Fibroblast of peridontal ligament (primary cell): ENCODE measurements around the gene MUC6.

Source experiments
- DNase-seq: peaks from one replicate; pipeline ENCODE4 v3.0.0-alpha.2; 2010; ENCODE audit errors: extremely low read depth

MUC6 gene

GRCh38 chr11:1008001-1008802, 28.3 kb downstream of the MUC6 start:
- no peak for DNase-seq

GRCh38 chr11:1007279-1007678, 29.2 kb downstream of the MUC6 start:
- DNase-seq = no peak

- no peak for DNase-seq
These were observed 29.8 kb downstream of the MUC6 start for GRCh38 chr11:1006762-1007161.

- DNase-seq = no peak
These were observed 30.6 kb downstream of the MUC6 start for GRCh38 chr11:1005928-1006327.

GRCh38 chr11:1003159-1003558, 33.4 kb downstream of the MUC6 start:
- no peak for DNase-seq

DNA sequence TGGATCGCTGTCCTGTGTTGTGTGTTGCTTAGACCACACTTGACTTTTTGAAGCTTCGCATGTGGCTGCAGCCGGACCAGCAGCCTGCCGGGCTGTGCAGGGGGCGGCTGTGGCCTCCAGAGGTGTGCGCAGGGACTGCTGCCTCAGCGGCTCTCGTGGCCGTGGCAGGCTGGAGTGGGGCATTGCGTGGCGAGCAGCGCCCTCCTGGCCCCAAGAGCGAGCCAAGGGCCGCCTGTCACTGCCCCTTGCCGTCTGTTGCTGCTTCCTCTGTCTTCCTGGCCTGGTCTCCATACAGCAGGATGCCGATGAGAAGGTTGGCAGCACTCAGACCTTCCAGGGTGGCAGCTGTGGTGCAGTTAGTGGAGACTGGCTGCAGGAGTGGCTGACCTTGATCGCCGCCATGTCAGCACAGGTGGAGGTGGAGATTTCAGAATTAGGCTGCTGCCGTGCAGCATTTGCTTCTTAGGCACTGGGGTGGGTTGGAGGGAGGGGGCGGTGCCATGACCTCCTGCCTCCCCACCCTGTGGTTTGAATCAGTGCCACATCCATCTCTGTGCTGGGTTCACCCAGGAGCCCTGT, 34.0 kb downstream of the MUC6 start:
- DNase-seq = no peak

- DNase-seq = no peak
These were observed 34.7 kb downstream of the MUC6 start for GRCh38 chr11:1001617-1002405.

DNA sequence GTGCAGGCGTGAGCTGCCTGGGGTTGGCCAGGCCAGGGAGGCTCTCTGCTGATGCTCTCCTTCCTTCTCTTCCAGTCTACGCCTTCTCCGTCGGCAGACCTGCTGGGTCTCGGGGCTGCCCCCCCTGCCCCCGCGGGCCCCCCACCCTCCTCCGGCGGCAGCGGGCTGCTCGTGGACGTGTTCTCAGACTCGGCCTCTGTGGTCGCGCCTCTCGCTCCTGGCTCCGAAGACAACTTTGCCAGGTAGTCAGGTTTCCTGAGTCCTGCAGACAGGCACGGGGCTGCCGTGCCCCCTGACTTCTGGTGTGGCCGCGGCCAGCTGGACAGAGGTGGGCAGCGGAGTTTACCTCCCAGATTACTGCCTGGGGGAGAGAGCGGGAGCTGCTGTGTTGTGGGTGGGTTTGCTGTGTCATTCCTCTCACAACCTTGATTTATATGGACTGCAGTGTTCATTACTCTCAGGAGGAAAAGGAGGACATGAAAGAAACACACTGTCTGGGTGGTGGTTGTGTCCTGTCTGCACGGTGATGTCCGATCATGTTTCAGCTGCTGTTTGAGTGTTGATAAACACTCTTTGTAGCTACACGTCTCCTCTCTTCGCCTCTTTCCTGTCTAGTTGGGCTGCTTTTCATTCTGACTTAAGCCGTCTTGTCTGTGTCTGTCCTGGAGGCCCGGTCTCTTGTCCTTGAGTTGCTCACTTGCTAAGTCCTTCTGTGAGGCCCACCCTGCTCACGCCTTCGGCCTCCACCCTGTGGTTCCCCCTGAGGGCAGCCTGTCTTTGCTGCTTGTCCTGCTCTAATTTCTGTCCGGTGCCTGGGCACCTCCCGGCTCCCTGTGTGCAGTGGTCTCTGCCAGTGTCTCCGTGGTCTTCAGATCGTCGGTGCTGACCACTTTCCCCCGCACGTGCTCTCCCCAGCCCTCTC, 35.9 kb downstream of the MUC6 start:
- no peak for DNase-seq

GRCh38 chr11:999009-999408, 37.5 kb downstream of the MUC6 start:
- no peak for DNase-seq

- no peak for DNase-seq
These were observed 38.6 kb downstream of the MUC6 start for GRCh38 chr11:997907-998306.

DNA sequence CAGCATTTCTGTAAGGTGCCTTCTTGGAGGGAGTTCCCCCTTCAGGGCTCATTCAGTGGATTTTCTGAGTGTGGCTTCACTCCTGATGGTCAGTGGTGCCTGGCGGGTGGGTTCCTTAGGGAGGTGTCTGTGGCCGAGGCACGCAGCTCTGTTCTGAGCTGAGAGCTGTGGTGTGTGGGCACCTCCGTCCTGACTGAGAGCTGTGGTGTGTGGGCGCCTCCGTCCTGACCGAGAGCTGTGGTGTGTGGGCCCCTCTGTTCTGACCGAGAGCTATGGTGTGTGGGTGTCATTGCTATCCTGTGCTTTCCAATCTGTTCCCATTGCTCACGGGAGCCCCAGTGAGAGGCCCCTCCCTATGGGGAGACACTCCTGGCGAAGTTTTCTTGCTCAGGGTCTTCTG, 39.8 kb downstream of the MUC6 start:
- no peak for DNase-seq

GRCh38 chr11:995752-996420, 40.6 kb downstream of the MUC6 start:
- peak; percentile 1 for DNase-seq

DNA sequence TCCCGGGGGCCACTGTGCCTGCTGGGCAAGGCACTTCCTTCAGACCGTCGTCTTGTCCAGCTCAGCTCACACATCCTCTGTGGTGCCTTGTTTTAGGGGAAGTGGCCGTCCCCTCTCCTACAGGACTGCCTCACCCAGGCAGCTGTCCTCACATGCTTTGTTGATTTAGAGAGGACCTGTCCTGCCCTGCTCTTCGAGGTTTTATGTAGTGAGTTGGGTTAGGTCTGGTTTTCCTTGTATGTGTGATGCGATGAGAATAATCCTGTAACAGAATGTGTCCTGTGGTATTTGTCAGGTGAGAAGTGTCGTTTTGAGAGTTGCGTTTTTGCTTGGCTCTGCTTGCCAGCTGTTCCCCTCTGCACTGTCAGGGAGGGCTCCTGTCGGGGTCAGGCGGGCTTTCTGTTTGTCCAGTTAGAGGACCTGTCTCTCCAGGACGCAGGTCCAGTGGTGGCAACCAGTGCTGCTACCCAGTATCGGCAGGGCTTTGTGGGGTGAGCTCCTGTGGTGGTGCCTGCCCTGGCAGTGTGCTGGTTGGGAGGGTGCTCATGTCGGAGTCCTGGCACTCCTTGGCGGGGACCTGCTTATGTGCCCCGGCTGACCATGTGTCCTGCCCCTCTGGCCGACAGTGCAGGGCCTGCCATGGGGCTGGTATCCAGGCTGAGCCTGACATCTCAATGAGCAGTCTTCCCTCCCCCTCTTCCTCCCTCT, 41.3 kb downstream of the MUC6 start:
- no peak for DNase-seq

GRCh38 chr11:993632-994167, 42.8 kb downstream of the MUC6 start:
- DNase-seq = no peak

- no peak for DNase-seq
These were observed 43.9 kb downstream of the MUC6 start for GRCh38 chr11:992577-992976.

- DNase-seq = no peak
These were observed 44.7 kb downstream of the MUC6 start for GRCh38 chr11:991711-992307.

GRCh38 chr11:991034-991433, 45.5 kb downstream of the MUC6 start:
- DNase-seq = no peak

- no peak for DNase-seq
These were observed 46.4 kb downstream of the MUC6 start for GRCh38 chr11:990101-990500.

- DNase-seq = no peak
These were observed 48.8 kb downstream of the MUC6 start for GRCh38 chr11:987671-988070.

DNA sequence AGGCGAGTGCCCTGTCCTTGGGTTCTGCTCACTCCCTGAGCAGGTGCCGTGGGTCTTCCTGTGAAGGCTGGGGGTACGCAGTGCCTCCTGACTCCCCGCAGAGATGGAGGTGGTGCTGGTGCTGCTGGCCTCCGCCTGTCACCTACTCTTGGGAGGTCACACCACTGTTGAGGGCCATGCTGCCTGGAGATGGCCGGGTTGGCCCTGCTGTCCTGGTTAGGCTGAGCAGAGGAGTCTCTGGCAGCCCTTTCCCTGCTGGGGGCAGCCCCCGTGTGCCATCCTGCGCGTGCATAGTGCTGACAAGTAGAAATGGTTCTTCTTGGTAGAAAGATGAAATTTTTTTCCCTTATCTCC, 49.6 kb downstream of the MUC6 start:
- no peak for DNase-seq
